PC-9 (cell line): ENCODE data around the gene LY86.

Experiments
- CTCF ChIP-seq: fragments of 200-600 bp; sonication (generic); conservative IDR thresholded peaks from 2 replicates; pipeline ENCODE4 v1.6.1; 2017; ENCODE audit warnings: mixed run types, antibody characterized with exemption, mild to moderate bottlenecking, moderate library complexity
- EZH2 ChIP-seq: fragments of 200-600 bp; sonication (generic); IDR thresholded peaks from 2 replicates; pipeline ENCODE4 v1.8.0; 2017; ENCODE audit warnings: antibody characterized with exemption, low read depth

- TF ChIP-seq CTCF (no peak), EZH2 (no peak)
Measured at GRCh38 chr6:6648692-6649343, 60.3 kb downstream of the LY86 start.
